Thyroid gland (tissue), 4 donors: Measurements from ENCODE around the gene ZNF180.

ENCODE experiments used
- POLR2A ChIP-seq, 2 donors: fragments of 450-650 bp; IDR thresholded peaks; one replicate each; pipeline ENCODE4 v1.6.1; 2017; ENCODE audit warnings: antibody characterized with exemption in 2 of 2, mild to moderate bottlenecking in 2 of 2, moderate library complexity in 1 of 2
- TF ChIP-seq, protein P1 (sequence below), 6 experiments: fragments of 200-600 bp in 3 of 6; fragments of 450-650 bp in 3 of 6; sonication (generic) in 3 of 6; IDR thresholded peaks; one replicate each; pipeline ENCODE4 v1.5.1; 2016 to 2019; ENCODE audit warnings: antibody characterized with exemption in 6 of 6, mild to moderate bottlenecking in 2 of 6, inconsistent platforms in 1 of 6, moderate library complexity in 1 of 6

DNA sequence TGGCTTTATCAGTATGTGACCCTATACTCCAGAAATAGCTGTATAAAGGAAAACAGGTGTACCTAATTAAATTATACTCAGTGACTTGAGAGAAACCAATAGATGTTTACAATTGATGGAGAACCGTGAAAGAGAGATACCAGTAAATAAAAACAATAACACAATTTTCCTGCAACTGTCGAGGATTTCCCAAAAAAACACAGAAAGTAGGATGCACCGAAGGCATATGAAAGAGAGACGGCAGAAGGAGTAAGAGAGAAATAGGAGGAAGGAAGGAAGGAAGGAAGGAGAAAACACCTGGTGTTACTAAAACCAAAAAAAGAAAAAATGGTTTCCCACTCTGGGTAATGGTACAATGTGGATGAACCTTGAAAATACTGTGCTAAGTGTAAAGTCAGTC is 45.2 kb downstream of the ZNF180 start:
- TF ChIP-seq POLR2A (IDR thresholded peaks at IDR 0.05), result no peak
- TF ChIP-seq, protein P1, sequence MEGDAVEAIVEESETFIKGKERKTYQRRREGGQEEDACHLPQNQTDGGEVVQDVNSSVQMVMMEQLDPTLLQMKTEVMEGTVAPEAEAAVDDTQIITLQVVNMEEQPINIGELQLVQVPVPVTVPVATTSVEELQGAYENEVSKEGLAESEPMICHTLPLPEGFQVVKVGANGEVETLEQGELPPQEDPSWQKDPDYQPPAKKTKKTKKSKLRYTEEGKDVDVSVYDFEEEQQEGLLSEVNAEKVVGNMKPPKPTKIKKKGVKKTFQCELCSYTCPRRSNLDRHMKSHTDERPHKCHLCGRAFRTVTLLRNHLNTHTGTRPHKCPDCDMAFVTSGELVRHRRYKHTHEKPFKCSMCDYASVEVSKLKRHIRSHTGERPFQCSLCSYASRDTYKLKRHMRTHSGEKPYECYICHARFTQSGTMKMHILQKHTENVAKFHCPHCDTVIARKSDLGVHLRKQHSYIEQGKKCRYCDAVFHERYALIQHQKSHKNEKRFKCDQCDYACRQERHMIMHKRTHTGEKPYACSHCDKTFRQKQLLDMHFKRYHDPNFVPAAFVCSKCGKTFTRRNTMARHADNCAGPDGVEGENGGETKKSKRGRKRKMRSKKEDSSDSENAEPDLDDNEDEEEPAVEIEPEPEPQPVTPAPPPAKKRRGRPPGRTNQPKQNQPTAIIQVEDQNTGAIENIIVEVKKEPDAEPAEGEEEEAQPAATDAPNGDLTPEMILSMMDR (IDR thresholded peaks at IDR 0.05), result no peak
